SK-N-MC (cell line): ENCODE measurements around the gene IHH.

Experiments used
- EZH2 ChIP-seq: fragments of 200-600 bp; sonication (generic); IDR thresholded peaks from one replicate; pipeline ENCODE4 v1.6.1; 2017; ENCODE audit warnings: antibody characterized with exemption
- FOXP2 ChIP-seq: optimal IDR thresholded peaks from 2 replicates; pipeline ENCODE3; 2011; ENCODE audit warnings: mild to moderate bottlenecking, moderate library complexity; ENCODE audit not compliant: insufficient read depth; ENCODE audit errors: extremely low read length, control extremely low read depth
- POLR2AphosphoS5 ChIP-seq: IDR thresholded peaks from 2 replicates; pipeline ENCODE4 v1.6.1; 2012; ENCODE audit warnings: mild to moderate bottlenecking, low read depth, low read length, borderline replicate concordance

DNA sequence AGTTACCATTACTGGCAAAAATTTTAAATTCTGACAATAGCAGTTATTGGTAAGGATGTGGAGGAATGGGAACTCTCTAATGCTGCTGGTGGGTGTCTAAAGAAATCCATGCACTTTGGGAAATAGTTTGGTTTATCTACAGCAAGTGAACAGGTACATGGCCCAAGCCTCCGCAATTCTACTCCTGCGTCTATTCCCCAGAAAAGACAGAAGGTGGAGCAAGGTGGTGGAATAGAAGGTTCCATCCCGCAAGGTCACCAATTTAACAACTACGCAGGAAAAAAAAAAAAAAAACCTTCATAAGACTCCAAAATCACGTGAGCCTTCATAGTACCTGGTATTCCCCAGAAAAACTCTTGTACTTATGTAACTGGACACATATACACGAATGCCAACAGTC, 25.9 kb downstream of the IHH start:
- no peak for TF ChIP-seq POLR2AphosphoS5
- TF ChIP-seq EZH2, result no peak
- TF ChIP-seq FOXP2, result no peak
